ENCODE data around the gene CPA5. TPM values are rescaled to one million over a fixed set of nuclear protein-coding genes. Genes with fewer than 3 reads are reported as not detected.
A peak's percentile ranks its signal among the peaks of the same experiment; 100 is the strongest.

The CPA5 gene
- total RNA-seq, 1 donor from 2014 or later = not detected

DNA sequence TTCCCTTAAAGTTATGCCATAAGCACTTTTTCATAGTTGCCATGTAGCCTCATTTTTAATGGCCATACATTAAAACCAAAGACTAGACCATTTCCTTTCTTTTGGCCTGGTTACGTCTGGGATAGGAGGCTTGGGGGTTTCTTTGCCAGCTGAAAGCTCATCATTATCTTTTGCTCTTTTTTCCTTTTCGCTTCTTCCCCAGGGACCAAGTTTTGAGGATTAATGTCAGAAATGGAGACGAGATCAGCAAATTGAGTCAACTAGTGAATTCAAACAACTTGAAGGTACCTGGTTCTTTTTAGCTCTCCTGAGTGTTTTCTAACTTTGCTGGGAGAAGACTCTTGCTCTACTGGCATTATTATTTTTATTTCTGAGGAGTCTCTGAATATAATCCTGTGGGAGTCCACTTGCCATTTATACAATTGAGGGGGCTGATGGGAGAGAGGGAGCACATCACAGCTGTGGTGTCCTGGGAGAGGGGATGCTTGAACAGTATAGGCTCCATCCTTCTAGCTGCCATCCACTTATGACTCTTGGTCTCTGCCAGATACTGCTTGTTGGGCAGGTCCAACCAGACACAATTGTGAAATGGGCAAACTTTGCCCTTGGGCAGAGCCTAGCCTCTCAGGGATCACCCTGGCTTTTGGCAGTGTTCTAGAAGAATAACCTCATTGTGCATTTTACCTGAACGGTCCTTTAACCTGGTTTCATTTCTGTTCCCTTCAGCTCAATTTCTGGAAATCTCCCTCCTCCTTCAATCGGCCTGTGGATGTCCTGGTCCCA, 45.9 kb upstream of the CPA5 start:
- Histone ChIP-seq H3F3A (ENCODE audit: low read depth) (no peaks in the 10 kb centered on the region), H3K4me2 (no peak overlapping the region), H3K27me3 (no peaks in the 10 kb centered on the region), H4K20me1 (ENCODE audit: low read depth) (no peaks in the 10 kb centered on the region), H3K4me1 (no peaks in the 10 kb centered on the region), H3K36me3 (no peaks in the 10 kb centered on the region), H3K9ac (no peak overlapping the region), H3K27ac (no peak overlapping the region), H3K79me2 (ENCODE audit: low read depth) (no peaks in the 10 kb centered on the region), H3K4me3 (no peak overlapping the region), H3K9me3 (ENCODE audit: low read depth) (no peaks in the 10 kb centered on the region), H2AFZ (replicated peaks) (peak overlapping the region; percentile 57)
- no peak for TF ChIP-seq EZH2 (IDR thresholded peaks at IDR 0.05)
- TF ChIP-seq EZH2phosphoT487 (IDR thresholded peaks at IDR 0.05) = no peak
- TF ChIP-seq, protein P1, sequence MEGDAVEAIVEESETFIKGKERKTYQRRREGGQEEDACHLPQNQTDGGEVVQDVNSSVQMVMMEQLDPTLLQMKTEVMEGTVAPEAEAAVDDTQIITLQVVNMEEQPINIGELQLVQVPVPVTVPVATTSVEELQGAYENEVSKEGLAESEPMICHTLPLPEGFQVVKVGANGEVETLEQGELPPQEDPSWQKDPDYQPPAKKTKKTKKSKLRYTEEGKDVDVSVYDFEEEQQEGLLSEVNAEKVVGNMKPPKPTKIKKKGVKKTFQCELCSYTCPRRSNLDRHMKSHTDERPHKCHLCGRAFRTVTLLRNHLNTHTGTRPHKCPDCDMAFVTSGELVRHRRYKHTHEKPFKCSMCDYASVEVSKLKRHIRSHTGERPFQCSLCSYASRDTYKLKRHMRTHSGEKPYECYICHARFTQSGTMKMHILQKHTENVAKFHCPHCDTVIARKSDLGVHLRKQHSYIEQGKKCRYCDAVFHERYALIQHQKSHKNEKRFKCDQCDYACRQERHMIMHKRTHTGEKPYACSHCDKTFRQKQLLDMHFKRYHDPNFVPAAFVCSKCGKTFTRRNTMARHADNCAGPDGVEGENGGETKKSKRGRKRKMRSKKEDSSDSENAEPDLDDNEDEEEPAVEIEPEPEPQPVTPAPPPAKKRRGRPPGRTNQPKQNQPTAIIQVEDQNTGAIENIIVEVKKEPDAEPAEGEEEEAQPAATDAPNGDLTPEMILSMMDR (IDR thresholded peaks at IDR 0.05) = no peak
- Mint-ChIP-seq H3K9me3 (peaks cover 21% of the 10 kb centered on the region), H3K4me1 (peaks cover 35% of the 10 kb centered on the region), H3K4me3 (no peak overlapping the region), H3K27ac (peak overlapping the region; percentile 74), H3K27me3 (ENCODE audit: insufficient read depth, low read depth) (peaks cover 15% of the 10 kb centered on the region), H3K36me3 (no peaks in the 10 kb centered on the region)
- DNase-seq (ENCODE audit: low spot score) = no peak

DNA sequence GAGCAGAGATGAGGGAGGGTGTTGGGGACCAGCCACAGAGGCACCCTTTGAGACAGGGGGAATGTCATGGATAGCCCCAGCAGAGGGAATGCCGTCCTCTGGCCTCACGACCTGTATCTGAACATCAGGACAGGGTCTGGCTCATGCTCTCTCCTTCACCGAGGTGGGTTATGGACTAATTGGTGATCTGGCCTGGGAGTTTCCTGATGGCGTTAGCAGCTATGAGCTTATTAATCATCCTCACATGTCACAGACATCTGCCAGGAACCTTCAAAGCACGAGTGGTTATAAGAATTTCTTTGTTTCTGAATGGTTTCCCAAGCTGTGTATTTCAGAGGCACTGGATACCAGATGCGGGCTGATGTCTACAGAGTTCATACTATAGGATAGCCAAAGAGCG, 44.8 kb upstream of the CPA5 start:
- peaks cover 12% of the 10 kb centered on the region for H3K9me3 Mint-ChIP-seq
- Histone ChIP-seq H3K9ac (no peak overlapping the region), H2AFZ (replicated peaks) (no peak overlapping the region), H3K36me3 (no peaks in the 10 kb centered on the region), H4K20me1 (ENCODE audit: low read depth) (no peaks in the 10 kb centered on the region), H3K4me3 (no peak overlapping the region), H3K4me2 (no peak overlapping the region), H3K9me3 (ENCODE audit: low read depth) (no peaks in the 10 kb centered on the region), H3F3A (ENCODE audit: low read depth) (no peaks in the 10 kb centered on the region), H3K27ac (no peak overlapping the region), H3K79me2 (ENCODE audit: low read depth) (no peaks in the 10 kb centered on the region), H3K27me3 (no peaks in the 10 kb centered on the region), H3K4me1 (no peaks in the 10 kb centered on the region)
- no peak overlapping the region for H3K4me3 Mint-ChIP-seq
- H3K4me1 Mint-ChIP-seq = peaks cover 34% of the 10 kb centered on the region
- TF ChIP-seq, protein P1 (IDR thresholded peaks at IDR 0.05) = no peak
- no peak for TF ChIP-seq EZH2 (IDR thresholded peaks at IDR 0.05)
- TF ChIP-seq EZH2phosphoT487 (IDR thresholded peaks at IDR 0.05) = no peak
- no peaks in the 10 kb centered on the region for H3K36me3 Mint-ChIP-seq
- H3K27ac Mint-ChIP-seq = no peak overlapping the region
- H3K27me3 Mint-ChIP-seq (ENCODE audit: insufficient read depth, low read depth) = peaks cover 14% of the 10 kb centered on the region
- no peak for DNase-seq (ENCODE audit: low spot score)

DNA sequence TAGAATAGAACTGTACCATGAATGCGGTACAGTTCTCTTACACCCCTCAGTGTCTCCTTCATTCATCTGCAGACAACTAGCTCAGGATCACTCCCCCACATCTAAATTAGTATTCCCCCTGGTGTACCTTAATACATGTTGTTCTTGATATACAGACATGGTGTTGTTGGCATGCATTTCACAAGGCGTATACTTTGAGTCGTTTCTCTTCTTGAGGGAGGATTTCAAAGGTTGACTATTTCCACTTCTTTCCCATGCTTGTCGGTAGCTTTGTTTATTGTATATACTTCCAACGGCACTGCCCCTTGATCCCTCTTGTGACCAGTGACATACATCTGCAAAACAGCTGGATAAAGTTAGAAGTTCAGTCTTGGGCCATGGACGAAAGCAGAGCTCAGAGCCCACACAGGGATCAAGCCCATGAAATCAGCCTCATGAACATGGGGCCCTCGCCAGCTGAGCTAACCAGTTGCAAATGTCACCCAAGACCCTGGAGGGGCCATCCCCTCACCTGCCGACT, 43.1 kb upstream of the CPA5 start:
- TF ChIP-seq EZH2 (IDR thresholded peaks at IDR 0.05) (no peak), EZH2phosphoT487 (IDR thresholded peaks at IDR 0.05) (no peak)
- TF ChIP-seq, protein P1 (IDR thresholded peaks at IDR 0.05) = no peak
- H3K79me2 ChIP-seq (ENCODE audit: low read depth) = no peaks in the 10 kb centered on the region
- no peak for DNase-seq (ENCODE audit: low spot score)
- Mint-ChIP-seq H3K9me3 (peaks cover 6% of the 10 kb centered on the region), H3K4me3 (no peak overlapping the region), H3K4me1 (peaks cover 25% of the 10 kb centered on the region), H3K36me3 (no peaks in the 10 kb centered on the region), H3K27me3 (ENCODE audit: insufficient read depth, low read depth) (peaks cover 6% of the 10 kb centered on the region), H3K27ac (no peak overlapping the region)
- no peak overlapping the region for H3K4me2 ChIP-seq
- no peaks in the 10 kb centered on the region for H3F3A ChIP-seq (ENCODE audit: low read depth)
- no peak overlapping the region for H3K27ac ChIP-seq
- H4K20me1 ChIP-seq (ENCODE audit: low read depth) = no peaks in the 10 kb centered on the region
- H2AFZ ChIP-seq (replicated peaks) = no peak overlapping the region
- H3K4me1 ChIP-seq = no peaks in the 10 kb centered on the region
- no peak overlapping the region for H3K4me3 ChIP-seq
- no peaks in the 10 kb centered on the region for H3K36me3 ChIP-seq
- H3K9me3 ChIP-seq (ENCODE audit: low read depth) = no peaks in the 10 kb centered on the region
- H3K27me3 ChIP-seq = no peaks in the 10 kb centered on the region
- no peak overlapping the region for H3K9ac ChIP-seq
